AML-193 (cell line): ENCODE results near the gene LRBA.
"Not testable (repeated sequence)": the region's sequence is repeated elsewhere in the genome, so short reads cannot be mapped to it uniquely, and the experiment has no call there.

Experiments used
- DNase-seq, 2 experiments: peaks; one replicate each; lab custom pipeline; 2025; lab: John Stamatoyannopoulos, UW

LRBA gene

GRCh38 chr4:150564967-150565366, 450.1 kb downstream of the LRBA start:
- DNase-seq, result not testable (repeated sequence)

GRCh38 chr4:150562751-150563150, 452.3 kb downstream of the LRBA start:
- no peak for DNase-seq

GRCh38 chr4:150562250-150562649, 452.8 kb downstream of the LRBA start:
- no peak for DNase-seq

- no peak for DNase-seq
Measured at GRCh38 chr4:150561143-150561737, 453.8 kb downstream of the LRBA start.

GRCh38 chr4:150557811-150558210, 457.3 kb downstream of the LRBA start:
- not testable (repeated sequence) for DNase-seq

- no peak for DNase-seq
Measured at GRCh38 chr4:150547154-150547838, 467.8 kb downstream of the LRBA start.

- no peak for DNase-seq
Measured at GRCh38 chr4:150546286-150546685, 468.8 kb downstream of the LRBA start.

- DNase-seq, result no peak
Measured at GRCh38 chr4:150543042-150543441, 472.0 kb downstream of the LRBA start.

GRCh38 chr4:150541681-150542080, 473.4 kb downstream of the LRBA start:
- DNase-seq, result no peak

- DNase-seq, result no peak
Measured at GRCh38 chr4:150540959-150541360, 474.1 kb downstream of the LRBA start.

- no peak for DNase-seq
Measured at GRCh38 chr4:150540536-150540935, 474.5 kb downstream of the LRBA start.

- DNase-seq, result not testable (repeated sequence)
Measured at GRCh38 chr4:150537911-150538310, 477.2 kb downstream of the LRBA start.

- no peak for DNase-seq
Measured at GRCh38 chr4:150534818-150535217, 480.3 kb downstream of the LRBA start.

- no peak for DNase-seq
Measured at GRCh38 chr4:150533673-150534072, 481.4 kb downstream of the LRBA start.

- no peak for DNase-seq
Measured at GRCh38 chr4:150525321-150525868, 489.7 kb downstream of the LRBA start.

GRCh38 chr4:150518559-150518958, 496.5 kb downstream of the LRBA start:
- no peak for DNase-seq

- no peak for DNase-seq
Measured at GRCh38 chr4:150515135-150515534, 499.9 kb downstream of the LRBA start.

- DNase-seq, result no peak
Measured at GRCh38 chr4:150514709-150515108, 500.4 kb downstream of the LRBA start.

GRCh38 chr4:150510176-150510865, 504.8 kb downstream of the LRBA start:
- no peak for DNase-seq

- not testable (repeated sequence) for DNase-seq
Measured at GRCh38 chr4:150507656-150508055, 507.4 kb downstream of the LRBA start.

- DNase-seq, result no peak
Measured at GRCh38 chr4:150501983-150502382, 513.1 kb downstream of the LRBA start.

GRCh38 chr4:150501009-150501727, 513.9 kb downstream of the LRBA start:
- DNase-seq, result peak; percentile 20 to 30
